ENCODE measurements around the gene WNT9A.
"Not testable (repeated sequence)": the region's sequence is repeated elsewhere in the genome, so short reads cannot be mapped to it uniquely, and the experiment has no call there.

DNA sequence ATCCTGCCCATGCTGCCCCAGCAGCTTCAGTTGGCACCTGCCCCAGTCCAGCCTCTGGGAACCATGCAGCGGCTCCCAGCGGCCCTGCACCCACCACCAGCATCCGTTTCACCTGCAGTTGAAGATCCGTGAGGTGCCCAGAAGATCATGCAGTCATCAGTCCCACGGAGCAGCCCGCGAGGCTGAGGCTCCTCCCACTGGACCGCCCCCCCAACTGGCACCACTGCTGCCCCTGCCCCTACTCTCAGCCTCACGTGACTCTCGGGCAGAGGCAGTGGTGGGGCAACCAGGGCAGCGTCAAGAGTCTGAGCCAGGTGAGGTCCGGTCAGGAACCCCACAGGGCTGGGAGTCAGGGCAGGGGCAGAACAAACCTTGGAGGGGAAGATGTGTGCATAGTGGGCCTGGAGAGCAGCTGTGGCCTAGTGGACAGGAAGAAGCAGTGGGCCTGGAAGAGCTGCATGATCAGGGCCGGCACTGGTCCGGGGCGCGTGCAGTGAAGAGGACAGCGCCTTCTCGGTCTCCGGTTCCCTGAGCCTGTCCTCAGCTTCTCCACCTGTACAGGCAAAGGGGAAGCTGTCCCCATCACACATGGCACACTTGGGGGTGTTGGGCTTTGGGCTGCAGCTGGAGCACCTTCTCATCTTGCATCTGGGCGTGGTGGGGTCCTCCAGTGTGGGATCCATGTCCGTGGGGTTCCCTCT is 28.0 kb upstream of the WNT9A start:
- TF ChIP-seq, protein P1, sequence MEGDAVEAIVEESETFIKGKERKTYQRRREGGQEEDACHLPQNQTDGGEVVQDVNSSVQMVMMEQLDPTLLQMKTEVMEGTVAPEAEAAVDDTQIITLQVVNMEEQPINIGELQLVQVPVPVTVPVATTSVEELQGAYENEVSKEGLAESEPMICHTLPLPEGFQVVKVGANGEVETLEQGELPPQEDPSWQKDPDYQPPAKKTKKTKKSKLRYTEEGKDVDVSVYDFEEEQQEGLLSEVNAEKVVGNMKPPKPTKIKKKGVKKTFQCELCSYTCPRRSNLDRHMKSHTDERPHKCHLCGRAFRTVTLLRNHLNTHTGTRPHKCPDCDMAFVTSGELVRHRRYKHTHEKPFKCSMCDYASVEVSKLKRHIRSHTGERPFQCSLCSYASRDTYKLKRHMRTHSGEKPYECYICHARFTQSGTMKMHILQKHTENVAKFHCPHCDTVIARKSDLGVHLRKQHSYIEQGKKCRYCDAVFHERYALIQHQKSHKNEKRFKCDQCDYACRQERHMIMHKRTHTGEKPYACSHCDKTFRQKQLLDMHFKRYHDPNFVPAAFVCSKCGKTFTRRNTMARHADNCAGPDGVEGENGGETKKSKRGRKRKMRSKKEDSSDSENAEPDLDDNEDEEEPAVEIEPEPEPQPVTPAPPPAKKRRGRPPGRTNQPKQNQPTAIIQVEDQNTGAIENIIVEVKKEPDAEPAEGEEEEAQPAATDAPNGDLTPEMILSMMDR (conservative IDR thresholded peaks at IDR 0.05; ENCODE audit: low read depth, low read length), result not testable (repeated sequence)
- not testable (repeated sequence) for TF ChIP-seq EZH2phosphoT487 (IDR thresholded peaks at IDR 0.05; ENCODE audit: borderline replicate concordance, low read length)

All from PC-3 (cell line).